Endothelial cell of umbilical vein (primary cell): ENCODE results near the gene PERM1.

Source experiments
- CTCF ChIP-seq, 2 donors: IDR thresholded peaks; 1 replicate in 1 of 2; 2 replicates in 1 of 2; pipeline ENCODE4 v1.5.1; 2011; ENCODE audit warnings: low read length in 2 of 2, mild to moderate bottlenecking in 2 of 2, moderate library complexity in 2 of 2, control low read depth in 1 of 2, inconsistent platforms in 1 of 2, low read depth in 1 of 2; ENCODE audit not compliant: insufficient read depth in 1 of 2; ENCODE audit errors: extremely low read depth in 1 of 2
- EZH2 ChIP-seq: IDR thresholded peaks from 2 replicates; pipeline ENCODE4 v1.6.1; 2012; ENCODE audit warnings: borderline replicate concordance, low read depth, mild to moderate bottlenecking, moderate library complexity, low read length, inconsistent platforms; ENCODE audit not compliant: severe bottlenecking
- FOS ChIP-seq: IDR thresholded peaks from 2 replicates; pipeline ENCODE4 v1.6.1; 2011; ENCODE audit warnings: mild to moderate bottlenecking, low read length, moderate library complexity, borderline replicate concordance; ENCODE audit not compliant: insufficient read depth
- MAX ChIP-seq: IDR thresholded peaks from 2 replicates; pipeline ENCODE4 v1.6.1; 2011; ENCODE audit not compliant: insufficient read depth, insufficient read length
- MYC ChIP-seq: IDR thresholded peaks from one replicate; pipeline ENCODE4 v1.6.1; 2011; ENCODE audit warnings: mild to moderate bottlenecking, low read depth, low read length
- POLR2A ChIP-seq: IDR thresholded peaks from 2 replicates; pipeline ENCODE4 v1.6.1; 2012; ENCODE audit warnings: low read depth, mild to moderate bottlenecking, control low read depth, low read length
- POLR2AphosphoS5 ChIP-seq: IDR thresholded peaks from 2 replicates; pipeline ENCODE4 v1.6.1; 2012; ENCODE audit warnings: low read depth, mild to moderate bottlenecking, control low read depth, low read length, moderate library complexity; ENCODE audit not compliant: insufficient read depth

GRCh38 chr1:993379-993995 is 11.6 kb upstream of the PERM1 start:
- TF ChIP-seq POLR2AphosphoS5 (no peak), CTCF (IDR thresholded peaks at IDR 0.05; ENCODE audit: extremely low read depth in 1 of 2, insufficient read depth in 1 of 2, low read depth in 1 of 2, low read length in 2 of 2) (no peak), EZH2 (no peak), POLR2A (no peak), FOS (no peak), MYC (no peak), MAX (no peak)
